Stomach (tissue), 4 donors: ENCODE results near the gene PPP1R12B.

Experiments
- CTCF ChIP-seq, 7 experiments: fragments of 450-650 bp in 4 of 7; fragments of 200-600 bp in 3 of 7; sonication (generic) in 3 of 7; IDR thresholded peaks; one replicate each; pipeline ENCODE4 v1.5.1; 2016 to 2019; ENCODE audit warnings: antibody characterized with exemption in 7 of 7, control low read depth in 2 of 7, mild to moderate bottlenecking in 1 of 7
- POLR2A ChIP-seq, 4 donors: fragments of 450-650 bp; IDR thresholded peaks; one replicate each; pipeline ENCODE4 v1.6.1; 2016; ENCODE audit warnings: antibody characterized with exemption in 4 of 4, control low read depth in 2 of 4, mild to moderate bottlenecking in 1 of 4, moderate library complexity in 1 of 4

- no peak for TF ChIP-seq POLR2A (IDR thresholded peaks at IDR 0.05)
- TF ChIP-seq CTCF (IDR thresholded peaks at IDR 0.05) = no peak
Observed at GRCh38 chr1:202628646-202629215, 280.2 kb downstream of the PPP1R12B start.
